Tibial artery (tissue), 4 donors: ENCODE data around the gene EXOSC5.
"Not testable (repeated sequence)": the region's sequence is repeated elsewhere in the genome, so short reads cannot be mapped to it uniquely, and the experiment has no call there.

Experiments used
- DNase-seq, 2 donors: peaks; one replicate each; pipeline ENCODE4 v3.0.0-alpha.2; 2019
- H3K27ac ChIP-seq, 2 donors: fragments of 200-600 bp; sonication (generic) in 1 of 2; 1 replicate in 1 of 2; 2 replicates in 1 of 2; pipeline ENCODE4 v1.5.1; 2018 to 2019; ENCODE audit warnings: mild to moderate bottlenecking in 1 of 2
- H3K27me3 ChIP-seq, 2 donors: fragments of 200-600 bp; sonication (generic) in 1 of 2; one replicate each; pipeline versions ENCODE4 v1.5.1 to v1.6.0; 2016 to 2019
- H3K36me3 ChIP-seq, 3 donors: fragments of 200-600 bp; sonication (generic) in 2 of 3; one replicate each; pipeline ENCODE4 v1.5.1; 2016 to 2019; ENCODE audit warnings: mild to moderate bottlenecking in 2 of 3
- H3K4me1 ChIP-seq, 4 donors: fragments of 200-600 bp; sonication (generic) in 2 of 4; 1 replicate in 3 of 4; 2 replicates in 1 of 4; pipeline ENCODE4 v1.5.1; 2016 to 2019
- H3K4me3 ChIP-seq, 2 donors: fragments of 200-600 bp; sonication (generic) in 1 of 2; 1 replicate in 1 of 2; 2 replicates in 1 of 2; pipeline ENCODE4 v1.5.1; 2018 to 2019; ENCODE audit warnings: mild to moderate bottlenecking in 2 of 2
- H3K9me3 ChIP-seq, 3 donors: fragments of 200-600 bp; sonication (generic) in 1 of 3; one replicate each; pipeline ENCODE4 v1.5.1; 2016 to 2019
- CTCF ChIP-seq, 2 experiments: fragments of 200-600 bp in 1 of 2; fragments of 450-650 bp in 1 of 2; IDR thresholded peaks; one replicate each; pipeline ENCODE4 v1.5.1; 2017 to 2019; ENCODE audit warnings: antibody characterized with exemption in 2 of 2, mild to moderate bottlenecking in 1 of 2, moderate library complexity in 1 of 2
- intact Hi-C: fragments of 100-400 bp; cut with DNase I; formaldehyde crosslinking; loops from one replicate; pipeline ENCODE4 v1.15.0; 2023; ENCODE audit warnings: low total_unique reads

EXOSC5 gene

GRCh38 chr19:41352279-41352608 lies 44.9 kb downstream of the EXOSC5 start:
- peak overlapping the region; percentile 83 to 96 for H3K4me3 ChIP-seq
- peaks cover 0 to 35% (median 16%) of the 10 kb centered on the region in 4 donors for H3K4me1 ChIP-seq
- H3K27ac ChIP-seq, result peak overlapping the region; percentile 89
- no peak for TF ChIP-seq CTCF (IDR thresholded peaks at IDR 0.05)
- H3K36me3 ChIP-seq, result peaks cover 0 to 10% (median 10%) of the 10 kb centered on the region in 3 donors
- no peaks in the 10 kb centered on the region for H3K27me3 ChIP-seq
- no peak for DNase-seq
- no peaks in the 10 kb centered on the region for H3K9me3 ChIP-seq
- intact Hi-C loops, result loop anchor here (5.0 kb wide), 1 partner anchor 40 kb away; the partner anchor contains the start of gene CCDC97

DNA sequence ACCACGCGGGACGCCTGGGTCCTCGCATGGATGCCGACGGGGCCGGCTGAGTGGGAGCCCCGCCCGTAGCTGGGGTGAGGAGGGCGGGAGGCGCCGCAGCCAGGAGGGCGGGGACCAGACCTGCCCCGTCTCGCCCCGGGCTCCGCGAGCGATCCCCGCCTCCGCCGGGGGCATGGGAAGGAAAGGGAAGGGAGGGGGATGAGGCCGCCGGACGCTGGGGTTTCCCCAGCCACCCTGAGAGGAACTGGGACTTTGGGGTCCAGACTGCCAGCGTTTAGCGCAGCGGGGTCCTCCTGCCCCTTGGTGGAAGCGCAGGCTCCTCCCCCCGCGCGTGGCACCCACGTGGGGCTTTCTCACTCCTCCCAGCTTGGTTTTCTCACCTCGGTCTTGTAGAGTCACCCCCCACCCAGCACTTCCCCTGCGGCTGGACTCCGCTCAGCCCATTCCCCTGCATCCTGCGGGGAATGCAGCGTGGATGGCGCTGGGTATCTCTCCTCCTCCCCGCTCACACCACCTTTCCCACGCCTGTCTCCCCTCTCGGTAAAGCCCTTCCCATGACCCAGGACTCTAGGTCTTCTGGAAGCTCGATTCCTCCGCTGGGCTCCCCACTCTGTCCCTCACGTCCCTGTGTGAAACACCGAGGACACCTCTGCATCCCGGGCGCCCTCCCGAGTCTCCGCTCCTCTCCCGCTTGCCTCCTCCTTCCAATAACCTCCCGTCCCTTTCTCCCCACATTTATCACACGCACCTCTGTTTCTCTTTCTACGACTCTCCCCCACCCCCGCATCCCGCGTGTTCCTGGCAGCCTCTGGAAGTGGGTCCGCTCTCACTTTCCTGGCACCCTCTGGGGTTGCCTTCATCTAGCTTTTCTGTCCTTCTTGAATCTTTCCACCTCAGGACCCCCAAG lies 45.6 kb downstream of the EXOSC5 start:
- no peaks in the 10 kb centered on the region for H3K9me3 ChIP-seq
- intact Hi-C loops, result loop anchor here (5.0 kb wide), 1 partner anchor 39 kb away; the partner anchor contains the start of gene CCDC97
- DNase-seq, result peak; percentile 75 to 88

GRCh38 chr19:41350735-41351338 lies 46.3 kb downstream of the EXOSC5 start:
- Histone ChIP-seq H3K4me3 (peak overlapping the region; percentile 83 to 96), H3K27ac (peak overlapping the region; percentile 89), H3K9me3 (no peaks in the 10 kb centered on the region), H3K27me3 (no peaks in the 10 kb centered on the region), H3K36me3 (peaks cover 0 to 23% (median 23%) of the 10 kb centered on the region in 3 donors), H3K4me1 (peaks cover 0 to 35% (median 16%) of the 10 kb centered on the region in 4 donors)
- no peak for DNase-seq
- no peak for TF ChIP-seq CTCF (IDR thresholded peaks at IDR 0.05)
- intact Hi-C loops, result loop anchor here (5.0 kb wide), 1 partner anchor 39 kb away; the partner anchor contains the start of gene CCDC97

More for the DNA sequence above, 45.6 kb downstream of the EXOSC5 start:
- Histone ChIP-seq H3K27me3 (no peaks in the 10 kb centered on the region), H3K4me1 (peaks cover 0 to 35% (median 16%) of the 10 kb centered on the region in 4 donors), H3K36me3 (peaks cover 0 to 16% (median 15%) of the 10 kb centered on the region in 3 donors), H3K27ac (peak overlapping the region; percentile 89), H3K4me3 (peak overlapping the region; percentile 83 to 96)
- no peak for TF ChIP-seq CTCF (IDR thresholded peaks at IDR 0.05)

DNA sequence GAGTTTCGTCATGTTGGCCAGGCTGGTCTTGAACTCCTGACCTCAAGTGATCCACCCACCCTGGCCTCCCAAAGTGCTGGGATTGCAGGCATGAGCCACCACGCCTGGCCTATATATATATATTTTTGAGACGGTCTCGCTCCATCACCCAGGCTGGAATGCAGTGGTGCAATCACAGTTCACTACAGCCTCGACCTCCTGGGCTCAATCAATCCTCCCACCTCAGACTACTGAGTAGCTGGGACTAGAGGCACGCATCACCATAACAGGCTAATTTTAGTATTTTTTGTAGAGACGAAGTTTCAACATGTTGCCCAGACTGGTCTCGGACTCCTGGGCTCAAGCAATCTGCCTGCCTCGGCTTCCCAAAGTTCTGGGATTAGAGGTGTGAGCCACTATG lies 50.2 kb downstream of the EXOSC5 start:
- DNase-seq, intact Hi-C loops: not testable (repeated sequence)

GRCh38 chr19:41344162-41344561 lies 53.0 kb downstream of the EXOSC5 start:
- Histone ChIP-seq H3K4me1 (no peaks in the 10 kb centered on the region), H3K36me3 (peaks cover 31 to 80% (median 77%) of the 10 kb centered on the region in 3 donors), H3K9me3 (no peaks in the 10 kb centered on the region), H3K27ac (no peak overlapping the region), H3K4me3 (no peak overlapping the region), H3K27me3 (no peaks in the 10 kb centered on the region)
- intact Hi-C loops, result no loop called here
- no peak for TF ChIP-seq CTCF (IDR thresholded peaks at IDR 0.05)
- no peak for DNase-seq

More for the DNA sequence above, 50.2 kb downstream of the EXOSC5 start:
- not testable (repeated sequence) for H3K27me3 ChIP-seq, H3K27ac ChIP-seq, H3K9me3 ChIP-seq, H3K4me3 ChIP-seq
- Histone ChIP-seq H3K36me3 (peaks cover 26 to 59% (median 58%) of the 10 kb centered on the region in 3 donors), H3K4me1 (peaks cover 0 to 15% (median 11%) of the 10 kb centered on the region in 4 donors)
